H1 (cell line): Measurements from ENCODE around the gene SNCAIP. TPM values are rescaled to one million over a fixed set of nuclear protein-coding genes. Genes with fewer than 3 reads are reported as not detected.

ENCODE experiments used
- EZH2 ChIP-seq: fragments of 200-600 bp; sonication (generic); IDR thresholded peaks from 2 replicates; pipeline ENCODE4 v1.7.1; 2012; ENCODE audit warnings: low read depth, mild to moderate bottlenecking, moderate library complexity, low read length, inconsistent platforms; ENCODE audit not compliant: severe bottlenecking
- JUND ChIP-seq: IDR thresholded peaks from 2 replicates; pipeline ENCODE4 v1.6.1; 2011; ENCODE audit warnings: mild to moderate bottlenecking, improper control_type of control experiment, low read length
- POU5F1 ChIP-seq: IDR thresholded peaks from 2 replicates; pipeline ENCODE4 v1.6.1; 2011; ENCODE audit warnings: low read depth, mild to moderate bottlenecking, low read length, moderate library complexity
- SP2 ChIP-seq: IDR thresholded peaks from 2 replicates; pipeline ENCODE4 v1.6.1; 2012; ENCODE audit warnings: mild to moderate bottlenecking, low read length, inconsistent platforms
- SRF ChIP-seq: IDR thresholded peaks from 2 replicates; pipeline ENCODE4 v1.6.1; 2011; ENCODE audit warnings: mild to moderate bottlenecking, low read depth, low read length, moderate library complexity
- polyA plus RNA-seq, 7 experiments: library from polyadenylated mRNA; depleted of rRNA in 3 of 7; stranded (reverse) in 5 of 7; unstranded in 2 of 7; fragments of >200 nt in 5 of 7; fragments of 200-250 nt in 2 of 7; gene quantifications; 1 replicate in 5 of 7; 2 replicates in 1 of 7; 4 replicates in 1 of 7; pipeline versions ENCODE4 v1.2.1 to v1.2.3, GENCODE V29; 2011 to 2013; ENCODE audit warnings: missing spikeins in 2 of 7, mixed read lengths in 2 of 7
- total RNA-seq: library from RNA; stranded (reverse); fragmentation: NEBNext Ultra II Directional; extraction: Animal tissue kit (Norgen Biotek cat#: 25700); gene quantifications from 2 replicates; pipeline ENCODE4 v1.2.1, GENCODE V29; 2021

Gene SNCAIP
- total and polyA plus RNA-seq, 2 of the 8 experiments (the other 6 are each of a cell fraction or from before 2014, with no cell fraction given): 3.9 to 9.0 TPM

- no peak for TF ChIP-seq POU5F1
- no peak for TF ChIP-seq SRF
- TF ChIP-seq JUND: no peak
- TF ChIP-seq SP2: no peak
- TF ChIP-seq EZH2: no peak
Measured at GRCh38 chr5:122427621-122428020, 115.6 kb downstream of the SNCAIP start (continued).
